CD4-positive, alpha-beta T cell treated with Interleukin-15 for 4 hours (primary cell): ENCODE results near the gene ADAT3.
"Not testable (repeated sequence)": the region's sequence is repeated elsewhere in the genome, so short reads cannot be mapped to it uniquely, and the experiment has no call there.

Experiments used
- DNase-seq: peaks from one replicate; pipeline ENCODE4 v3.0.0-alpha.2; 2020; ENCODE audit warnings: low spot score

ADAT3 gene

GRCh38 chr19:1866693-1867348 is 38.4 kb upstream of the ADAT3 start:
- no peak for DNase-seq

GRCh38 chr19:1867349-1867724 is 37.9 kb upstream of the ADAT3 start:
- no peak for DNase-seq

- DNase-seq: no peak
These were observed 36.2 kb upstream of the ADAT3 start for GRCh38 chr19:1868971-1869370.

GRCh38 chr19:1871140-1871597 is 34.0 kb upstream of the ADAT3 start:
- DNase-seq: no peak

- no peak for DNase-seq
These were observed 33.6 kb upstream of the ADAT3 start for GRCh38 chr19:1871630-1872029.

GRCh38 chr19:1872807-1873523 is 32.2 kb upstream of the ADAT3 start:
- no peak for DNase-seq

GRCh38 chr19:1873524-1874473 is 31.4 kb upstream of the ADAT3 start:
- no peak for DNase-seq

GRCh38 chr19:1874554-1875185 is 30.5 kb upstream of the ADAT3 start:
- DNase-seq: no peak

- DNase-seq: not testable (repeated sequence)
These were observed 29.9 kb upstream of the ADAT3 start for GRCh38 chr19:1875265-1875645.

GRCh38 chr19:1875646-1876495 is 29.3 kb upstream of the ADAT3 start:
- peak; percentile 82 for DNase-seq

- not testable (repeated sequence) for DNase-seq
These were observed 28.5 kb upstream of the ADAT3 start for GRCh38 chr19:1876496-1877279.

- DNase-seq: not testable (repeated sequence)
These were observed 27.9 kb upstream of the ADAT3 start for GRCh38 chr19:1877280-1877660.

GRCh38 chr19:1878583-1878982 is 26.6 kb upstream of the ADAT3 start:
- DNase-seq: not testable (repeated sequence)

GRCh38 chr19:1879982-1880381 is 25.2 kb upstream of the ADAT3 start:
- not testable (repeated sequence) for DNase-seq

- DNase-seq: no peak
These were observed 24.4 kb upstream of the ADAT3 start for GRCh38 chr19:1880611-1881392.

GRCh38 chr19:1881393-1882088 is 23.7 kb upstream of the ADAT3 start:
- not testable (repeated sequence) for DNase-seq

GRCh38 chr19:1882089-1882785 is 23.0 kb upstream of the ADAT3 start:
- DNase-seq: peak; percentile 85
